Osteocyte (in vitro differentiated cells): ENCODE data around the gene IGDCC3. TPM values are rescaled to one million over a fixed set of nuclear protein-coding genes. Genes with fewer than 3 reads are reported as not detected.
A peak's percentile ranks its signal among the peaks of the same experiment; 100 is the strongest.

ENCODE experiments used
- DNase-seq: peaks from one replicate; pipeline ENCODE4 v3.0.0; 2021; ENCODE audit warnings: mixed read lengths; ENCODE audit not compliant: unreplicated experiment; ENCODE audit errors: extremely low spot score
- H3K27ac Mint-ChIP-seq: one replicate; pipeline ENCODE4 v1.8.0; 2021; ENCODE audit warnings: mild to moderate bottlenecking, mixed read lengths; ENCODE audit not compliant: unreplicated experiment
- H3K27me3 Mint-ChIP-seq: one replicate; pipeline ENCODE4 v1.8.0; 2021; ENCODE audit warnings: mixed read lengths; ENCODE audit not compliant: unreplicated experiment
- H3K36me3 Mint-ChIP-seq: one replicate; pipeline ENCODE4 v1.8.0; 2021; ENCODE audit warnings: mixed read lengths; ENCODE audit not compliant: unreplicated experiment
- H3K4me1 Mint-ChIP-seq: one replicate; pipeline ENCODE4 v1.8.0; 2021; ENCODE audit warnings: mixed read lengths; ENCODE audit not compliant: unreplicated experiment
- H3K4me3 Mint-ChIP-seq: one replicate; pipeline ENCODE4 v1.8.0; 2021; ENCODE audit warnings: mild to moderate bottlenecking, moderate library complexity, mixed read lengths; ENCODE audit not compliant: unreplicated experiment
- H3K9me3 Mint-ChIP-seq: one replicate; pipeline ENCODE4 v1.8.0; 2021; ENCODE audit warnings: mixed read lengths; ENCODE audit not compliant: unreplicated experiment
- total RNA-seq: library from RNA; stranded (reverse); gene quantifications from 2 replicates; pipeline ENCODE4 v1.2.1, GENCODE V29; 2021
- TF ChIP-seq, protein P1 (sequence below): fragments of 200-600 bp; sonication (generic); IDR thresholded peaks from 2 replicates; pipeline ENCODE4 v1.5.0; 2021; ENCODE audit warnings: antibody characterized with exemption, mild to moderate bottlenecking, moderate library complexity

IGDCC3 gene
- total RNA-seq, 1 donor from 2014 or later: 0.48 TPM

DNA sequence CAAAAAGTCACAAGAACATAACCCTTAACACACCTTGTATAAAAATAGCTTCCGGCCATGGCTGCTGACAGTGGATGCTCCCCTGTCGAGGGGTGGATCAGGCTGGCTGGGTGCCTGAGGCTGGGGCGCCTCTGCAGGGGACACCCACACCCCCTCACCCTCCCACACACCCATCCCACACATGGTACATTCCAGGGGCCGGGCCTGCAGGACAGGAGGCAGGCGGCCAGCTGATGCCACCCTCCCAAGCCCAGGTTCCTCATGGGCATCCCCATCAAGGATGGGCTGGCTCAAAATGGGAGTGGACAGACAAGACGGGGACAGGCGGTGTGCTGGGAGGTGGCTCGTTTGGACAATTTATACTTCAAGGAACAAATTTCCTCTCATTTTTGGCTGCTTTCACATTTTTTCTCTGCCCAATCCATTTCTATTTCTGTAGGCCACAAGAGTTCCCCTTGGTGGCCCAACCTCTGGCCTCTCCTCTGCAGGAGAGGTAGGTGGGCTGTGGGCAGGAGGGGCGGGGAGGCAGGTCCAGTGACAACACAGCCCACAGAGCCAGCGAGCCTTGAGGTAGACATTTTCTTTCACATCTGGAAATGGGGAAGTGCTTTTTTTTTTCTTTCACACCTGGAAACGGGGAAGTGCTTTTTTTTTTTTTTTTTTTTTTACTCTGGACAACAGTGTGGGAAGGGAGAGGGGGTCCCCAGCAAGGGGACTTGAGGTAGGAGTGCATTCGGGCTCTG is 50.0 kb downstream of the IGDCC3 start:
- H3K4me1 Mint-ChIP-seq: peaks cover 4% of the 10 kb centered on the region
- no peak overlapping the region for H3K4me3 Mint-ChIP-seq
- no peaks in the 10 kb centered on the region for H3K36me3 Mint-ChIP-seq
- TF ChIP-seq, protein P1, sequence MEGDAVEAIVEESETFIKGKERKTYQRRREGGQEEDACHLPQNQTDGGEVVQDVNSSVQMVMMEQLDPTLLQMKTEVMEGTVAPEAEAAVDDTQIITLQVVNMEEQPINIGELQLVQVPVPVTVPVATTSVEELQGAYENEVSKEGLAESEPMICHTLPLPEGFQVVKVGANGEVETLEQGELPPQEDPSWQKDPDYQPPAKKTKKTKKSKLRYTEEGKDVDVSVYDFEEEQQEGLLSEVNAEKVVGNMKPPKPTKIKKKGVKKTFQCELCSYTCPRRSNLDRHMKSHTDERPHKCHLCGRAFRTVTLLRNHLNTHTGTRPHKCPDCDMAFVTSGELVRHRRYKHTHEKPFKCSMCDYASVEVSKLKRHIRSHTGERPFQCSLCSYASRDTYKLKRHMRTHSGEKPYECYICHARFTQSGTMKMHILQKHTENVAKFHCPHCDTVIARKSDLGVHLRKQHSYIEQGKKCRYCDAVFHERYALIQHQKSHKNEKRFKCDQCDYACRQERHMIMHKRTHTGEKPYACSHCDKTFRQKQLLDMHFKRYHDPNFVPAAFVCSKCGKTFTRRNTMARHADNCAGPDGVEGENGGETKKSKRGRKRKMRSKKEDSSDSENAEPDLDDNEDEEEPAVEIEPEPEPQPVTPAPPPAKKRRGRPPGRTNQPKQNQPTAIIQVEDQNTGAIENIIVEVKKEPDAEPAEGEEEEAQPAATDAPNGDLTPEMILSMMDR: no peak
- no peaks in the 10 kb centered on the region for H3K9me3 Mint-ChIP-seq
- H3K27me3 Mint-ChIP-seq: peaks cover 3% of the 10 kb centered on the region
- DNase-seq: no peak
- H3K27ac Mint-ChIP-seq: no peak overlapping the region

DNA sequence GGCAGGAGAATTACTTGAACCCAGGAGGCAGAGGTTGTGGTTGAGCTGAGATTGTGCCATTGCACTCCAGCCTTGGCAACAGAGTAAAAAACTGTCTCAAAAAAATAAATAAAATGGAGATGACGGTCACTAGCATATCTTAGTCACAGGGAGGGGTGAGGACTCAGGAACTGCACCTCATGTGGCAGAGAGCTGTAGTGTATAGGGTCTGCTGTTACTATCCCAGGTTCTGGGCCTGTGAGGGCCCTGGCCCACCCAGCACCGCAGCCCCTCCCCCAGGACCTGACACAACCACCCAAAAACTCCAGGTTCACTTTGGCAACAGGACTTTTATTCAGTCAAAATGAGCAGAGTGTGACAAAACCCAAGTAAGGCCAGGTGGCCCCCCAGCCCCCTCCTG is 51.0 kb downstream of the IGDCC3 start:
- H3K27me3 Mint-ChIP-seq: peaks cover 3% of the 10 kb centered on the region
- H3K4me1 Mint-ChIP-seq: peaks cover 7% of the 10 kb centered on the region
- H3K36me3 Mint-ChIP-seq: no peaks in the 10 kb centered on the region
- H3K27ac Mint-ChIP-seq: no peak overlapping the region
- DNase-seq: no peak
- H3K9me3 Mint-ChIP-seq: no peaks in the 10 kb centered on the region
- TF ChIP-seq, protein P1: no peak
- H3K4me3 Mint-ChIP-seq: no peak overlapping the region

DNA sequence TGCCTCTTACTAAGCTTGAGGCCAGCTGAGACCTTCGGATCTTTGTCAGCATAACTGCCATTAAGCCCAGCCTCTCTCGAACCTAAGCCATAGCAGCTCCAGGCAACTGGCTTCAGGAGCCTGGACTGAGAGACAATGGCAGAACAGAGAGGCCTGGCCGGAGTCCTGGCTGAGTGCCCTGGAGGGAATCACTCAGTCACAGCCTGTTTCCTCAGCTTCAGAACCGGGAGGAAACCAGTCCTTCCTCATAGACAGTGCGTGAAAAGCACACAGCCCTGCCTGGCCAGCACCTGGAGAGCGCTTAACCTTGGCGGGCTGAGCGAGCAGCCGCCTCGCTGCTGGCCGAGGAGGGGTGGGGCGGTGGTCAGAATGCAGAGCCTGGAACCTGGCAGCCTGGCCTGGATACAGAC is 51.7 kb downstream of the IGDCC3 start:
- no peaks in the 10 kb centered on the region for H3K9me3 Mint-ChIP-seq
- peaks cover 7% of the 10 kb centered on the region for H3K4me1 Mint-ChIP-seq
- no peaks in the 10 kb centered on the region for H3K36me3 Mint-ChIP-seq
- no peak overlapping the region for H3K27ac Mint-ChIP-seq
- no peak for DNase-seq
- TF ChIP-seq, protein P1: no peak
- H3K27me3 Mint-ChIP-seq: peaks cover 2% of the 10 kb centered on the region
- H3K4me3 Mint-ChIP-seq: no peak overlapping the region

DNA sequence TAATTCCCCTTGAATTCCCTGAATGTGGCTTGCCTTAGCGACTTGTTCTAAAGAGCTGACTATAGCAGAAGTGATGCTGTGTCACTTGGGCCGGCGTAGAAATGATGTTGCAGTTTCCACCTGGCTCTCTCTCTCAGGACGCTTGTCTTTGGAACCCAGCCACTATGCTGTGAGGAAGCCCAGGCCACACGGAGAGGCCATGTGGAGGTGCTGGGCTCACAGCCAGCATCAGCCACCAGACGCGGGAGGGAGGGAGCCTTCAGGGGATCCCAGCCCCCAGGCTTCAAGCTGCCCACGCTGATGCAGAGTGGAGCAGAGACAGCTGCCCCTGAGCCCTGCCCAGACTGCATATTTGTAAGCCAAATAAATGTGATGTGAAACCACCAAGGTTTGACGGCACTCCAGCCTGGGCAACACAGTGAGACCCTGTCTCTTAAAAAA is 54.7 kb downstream of the IGDCC3 start:
- TF ChIP-seq, protein P1: no peak
- Mint-ChIP-seq H3K27ac (no peak overlapping the region), H3K36me3 (no peaks in the 10 kb centered on the region), H3K9me3 (no peaks in the 10 kb centered on the region), H3K27me3 (no peaks in the 10 kb centered on the region), H3K4me3 (no peak overlapping the region), H3K4me1 (peaks cover 7% of the 10 kb centered on the region)
- DNase-seq: no peak

DNA sequence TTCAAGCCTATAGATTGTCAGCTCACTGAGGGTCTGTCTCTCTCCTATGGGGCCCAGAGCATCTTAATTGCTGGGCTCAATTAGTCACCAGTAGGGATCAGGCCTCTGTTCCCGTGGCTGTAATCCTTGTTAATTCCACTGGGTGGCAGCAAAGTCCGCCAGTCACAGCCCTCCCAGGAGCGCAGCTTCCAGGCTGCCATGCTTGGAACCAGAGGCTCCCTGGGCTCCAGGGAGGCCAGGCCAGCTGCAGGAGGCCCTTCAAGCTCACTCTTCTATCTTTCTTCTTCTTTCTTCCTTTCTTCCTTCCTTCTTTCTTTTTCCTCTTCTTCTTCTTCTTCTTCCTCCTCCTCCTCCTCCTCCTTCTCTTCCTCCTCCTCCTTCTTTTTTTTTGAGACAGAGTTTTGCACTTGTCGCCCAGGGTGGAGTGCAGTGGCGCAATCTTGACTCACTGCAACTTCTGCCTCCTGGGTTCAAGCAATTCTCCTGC is 58.9 kb downstream of the IGDCC3 start:
- Mint-ChIP-seq H3K4me1 (peaks cover 7% of the 10 kb centered on the region), H3K36me3 (no peaks in the 10 kb centered on the region), H3K27ac (no peak overlapping the region), H3K27me3 (peaks cover 3% of the 10 kb centered on the region), H3K9me3 (no peaks in the 10 kb centered on the region), H3K4me3 (no peak overlapping the region)
- TF ChIP-seq, protein P1: peak; percentile 94
- peak; percentile 92 for DNase-seq
